ENCODE measurements around the gene CD34.

GRCh38 chr1:207845109-207845508 is 65.8 kb downstream of the CD34 start:
- TF ChIP-seq SPI1 (IDR thresholded peaks at IDR 0.05; ENCODE audit: low read depth, low read length), result no peak
- no peak for TF ChIP-seq POLR2AphosphoS5 (IDR thresholded peaks at IDR 0.05; ENCODE audit: low read depth, low read length)
- TF ChIP-seq POLR2A (IDR thresholded peaks at IDR 0.05; ENCODE audit: low read depth, low read length), result no peak
- TF ChIP-seq PAX5 (IDR thresholded peaks at IDR 0.05; ENCODE audit: insufficient read depth, low read length, severe bottlenecking), result no peak
- no peak for TF ChIP-seq TAF1 (IDR thresholded peaks at IDR 0.05; ENCODE audit: low read depth, low read length)
